DMS114 treated with DMSO at 0.1 percent for 48 hours (cell line): Measurements from ENCODE around the gene DNLZ.

Source experiments
- DNase-seq: peaks from one replicate; lab custom pipeline; 2025; ENCODE audit not compliant: unreplicated experiment; lab: John Stamatoyannopoulos, UW

The DNLZ gene

DNA sequence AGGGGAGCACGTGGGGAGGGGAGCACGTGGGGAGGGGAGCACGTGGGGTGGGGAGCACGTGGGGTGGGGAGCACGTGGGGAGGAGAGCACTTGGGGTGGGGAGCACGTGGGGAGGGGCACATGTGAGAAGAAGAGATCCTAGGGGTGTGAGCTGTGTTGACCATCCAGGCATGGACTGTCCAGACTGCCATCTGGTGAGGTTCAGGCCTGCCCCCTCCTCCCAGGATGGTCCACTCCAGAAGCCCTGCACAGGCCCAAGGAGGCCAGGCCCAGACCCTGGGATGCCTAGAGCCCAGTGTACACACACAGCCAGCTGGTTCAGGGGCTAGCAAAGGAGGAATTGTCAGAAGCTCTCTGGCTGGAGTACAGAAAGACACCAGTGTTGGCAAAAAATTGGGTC is 34.1 kb upstream of the DNLZ start:
- no peak for DNase-seq

DNA sequence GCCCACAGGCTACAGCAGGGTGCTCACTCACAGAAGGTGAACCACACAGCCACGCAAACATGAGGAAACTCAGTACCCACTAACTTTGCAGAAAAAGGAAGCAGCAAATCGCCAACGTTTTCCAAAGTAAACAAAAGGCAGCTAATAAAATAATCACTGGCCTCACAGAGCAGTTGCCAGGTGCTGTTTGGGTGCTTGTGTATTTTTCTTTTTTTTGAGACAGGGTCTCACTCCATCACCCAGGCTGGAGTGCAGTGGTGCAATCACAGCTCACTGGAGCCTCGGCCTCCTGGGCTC is 32.6 kb upstream of the DNLZ start:
- no peak for DNase-seq

DNA sequence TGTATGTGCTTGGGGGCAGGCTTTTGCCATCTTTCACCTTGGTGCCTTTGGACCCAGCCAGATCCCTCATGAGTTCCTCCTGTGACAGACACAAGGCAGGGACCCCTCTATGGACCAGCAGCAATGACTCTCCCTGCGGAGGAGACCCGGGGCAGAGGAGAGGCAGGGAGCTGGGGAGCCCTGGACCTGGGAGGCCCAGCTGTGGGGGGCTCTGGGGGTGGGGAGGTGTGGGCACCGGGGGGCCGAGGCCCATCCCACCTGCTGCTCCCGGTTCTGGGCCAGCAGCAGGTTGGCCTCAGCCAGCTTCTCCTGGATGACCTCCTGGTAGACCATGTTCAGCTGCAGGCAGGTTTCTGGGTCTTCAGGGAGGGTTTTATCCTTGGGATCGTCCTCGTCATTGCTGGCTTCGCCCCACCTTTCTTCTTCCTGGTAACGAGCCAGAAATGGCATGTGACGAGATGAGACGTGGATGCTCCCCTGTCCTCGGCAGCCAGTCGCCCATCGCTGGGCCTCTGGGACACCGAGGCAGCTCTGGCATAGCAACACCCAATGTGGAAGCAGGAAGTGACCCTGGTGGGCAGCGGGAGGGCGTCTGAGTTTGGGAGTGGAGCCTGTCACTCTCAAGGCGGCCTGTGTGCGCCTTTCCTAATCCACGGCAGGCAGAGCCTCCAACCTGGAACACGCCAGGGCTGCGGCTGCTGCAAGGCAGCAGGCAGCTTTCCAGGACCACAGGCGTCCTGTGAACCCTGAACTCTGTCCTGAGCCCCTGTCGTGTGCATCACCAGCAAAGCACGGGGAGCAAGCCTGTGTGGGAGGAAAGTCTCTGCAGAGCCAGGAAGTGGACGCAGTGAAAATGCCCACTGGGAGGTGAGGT is 32.0 kb upstream of the DNLZ start:
- DNase-seq = no peak

DNA sequence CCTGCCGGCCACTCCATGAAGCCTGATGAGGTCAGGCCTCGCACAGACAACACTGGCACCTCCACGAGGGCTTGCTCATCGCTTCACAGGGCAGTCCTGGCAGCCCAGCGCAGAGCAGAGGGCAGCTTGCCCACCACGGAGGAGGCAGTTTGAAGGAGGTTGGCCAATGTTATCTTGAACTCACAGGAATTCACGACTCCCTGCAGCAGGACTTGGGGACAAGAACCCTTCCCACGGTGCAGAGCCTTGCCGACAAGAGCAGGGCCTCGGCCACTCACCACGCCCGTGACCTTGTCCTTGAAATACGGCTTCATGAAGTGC is 31.4 kb upstream of the DNLZ start:
- no peak for DNase-seq

DNA sequence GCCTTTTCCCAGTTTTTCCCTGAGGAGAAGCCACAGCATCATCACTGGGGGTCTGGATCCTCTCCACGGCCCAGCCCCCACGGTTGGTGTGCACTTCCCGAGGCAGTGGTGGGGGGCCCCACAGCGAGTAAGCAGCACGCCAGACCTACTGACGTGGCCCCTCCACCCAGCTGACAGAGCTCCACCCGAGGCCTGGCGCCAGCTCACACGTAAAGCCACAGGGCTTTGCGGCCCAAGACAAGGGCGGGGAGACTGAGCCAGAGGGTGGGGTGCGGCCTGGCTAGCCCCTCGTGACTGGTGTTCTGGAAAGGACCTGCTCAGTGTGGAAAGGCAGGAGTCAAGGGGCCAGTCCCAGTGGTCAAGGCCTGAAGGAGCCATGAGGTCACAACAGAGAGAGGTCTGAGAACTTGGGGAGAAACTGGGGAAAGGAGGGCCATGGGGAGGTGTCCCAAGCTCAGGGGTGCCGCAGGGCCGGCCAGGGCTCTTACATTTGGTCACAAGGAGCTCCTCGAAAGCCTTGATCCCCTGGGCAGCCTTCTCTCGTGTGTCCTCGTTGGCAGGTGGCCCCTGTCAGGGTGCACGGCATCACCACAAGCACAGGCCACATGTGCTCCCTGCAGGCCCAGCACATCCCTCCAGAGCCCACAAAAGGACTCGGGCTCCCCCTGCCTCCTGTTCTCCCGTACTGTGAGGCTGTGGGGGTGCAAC is 30.9 kb upstream of the DNLZ start:
- no peak for DNase-seq

DNA sequence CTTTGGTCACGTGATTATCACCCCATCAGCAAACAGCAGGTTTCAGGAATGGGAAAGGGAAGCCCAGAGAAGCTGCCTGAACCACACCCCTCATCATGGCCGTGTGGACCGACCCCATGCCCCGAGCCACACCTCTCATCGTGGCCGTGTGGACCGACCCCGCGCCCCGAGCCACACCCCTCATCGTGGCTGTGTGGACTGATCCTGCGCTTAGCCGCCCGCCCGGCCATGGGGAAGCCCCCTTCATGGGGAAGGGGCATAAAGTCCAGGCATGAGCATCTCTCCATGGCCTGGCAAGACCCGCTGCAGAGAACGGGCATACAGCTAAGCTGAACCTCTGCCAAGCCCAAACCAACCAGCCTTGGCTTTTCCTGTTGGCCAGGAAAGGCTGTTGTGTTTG is 30.0 kb upstream of the DNLZ start:
- DNase-seq = no peak

DNA sequence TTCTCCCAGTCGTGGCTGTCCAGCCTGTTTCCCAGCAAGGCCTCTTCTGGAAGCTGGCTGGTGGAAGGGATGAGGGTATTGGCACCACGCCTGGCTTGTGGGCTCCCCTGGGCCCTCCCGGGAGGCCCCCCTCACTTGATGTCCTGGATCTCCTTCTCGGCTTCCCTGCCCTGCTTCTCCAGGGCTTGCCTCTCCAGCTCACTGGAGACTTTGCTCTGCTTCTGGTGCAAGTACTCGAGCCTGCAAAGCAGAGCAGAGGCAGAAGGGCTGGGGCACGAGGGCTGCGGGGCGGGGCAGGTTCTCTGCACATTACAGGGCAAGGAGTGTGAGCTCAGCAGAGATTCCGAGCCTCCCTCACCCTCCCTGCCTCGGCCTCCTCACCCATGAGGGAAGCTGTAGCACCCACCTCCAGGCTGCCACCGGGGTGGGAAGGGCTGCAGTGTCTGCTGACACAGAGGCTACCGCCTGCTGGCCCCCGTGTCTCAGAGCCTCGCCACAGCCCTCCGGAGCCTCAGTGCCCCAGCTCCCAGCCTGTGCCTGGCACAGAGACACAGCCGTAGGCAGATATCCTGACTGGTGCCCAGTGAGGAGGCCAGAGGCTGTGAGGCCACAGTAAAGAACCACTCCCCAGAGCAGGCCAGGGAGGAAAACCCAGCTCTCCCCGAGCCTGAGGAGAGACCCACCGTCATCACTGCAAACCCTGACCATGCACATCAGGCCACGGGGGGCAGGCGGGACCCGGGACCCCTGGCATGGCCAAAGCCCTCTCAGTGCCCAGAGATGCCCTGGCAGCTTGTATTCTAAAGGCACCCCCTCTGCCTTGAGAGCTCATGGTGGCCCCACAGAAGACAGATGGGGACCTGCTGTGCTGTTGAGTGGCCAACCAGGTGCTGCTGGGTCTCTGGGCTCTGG is 29.2 kb upstream of the DNLZ start:
- DNase-seq = no peak

DNA sequence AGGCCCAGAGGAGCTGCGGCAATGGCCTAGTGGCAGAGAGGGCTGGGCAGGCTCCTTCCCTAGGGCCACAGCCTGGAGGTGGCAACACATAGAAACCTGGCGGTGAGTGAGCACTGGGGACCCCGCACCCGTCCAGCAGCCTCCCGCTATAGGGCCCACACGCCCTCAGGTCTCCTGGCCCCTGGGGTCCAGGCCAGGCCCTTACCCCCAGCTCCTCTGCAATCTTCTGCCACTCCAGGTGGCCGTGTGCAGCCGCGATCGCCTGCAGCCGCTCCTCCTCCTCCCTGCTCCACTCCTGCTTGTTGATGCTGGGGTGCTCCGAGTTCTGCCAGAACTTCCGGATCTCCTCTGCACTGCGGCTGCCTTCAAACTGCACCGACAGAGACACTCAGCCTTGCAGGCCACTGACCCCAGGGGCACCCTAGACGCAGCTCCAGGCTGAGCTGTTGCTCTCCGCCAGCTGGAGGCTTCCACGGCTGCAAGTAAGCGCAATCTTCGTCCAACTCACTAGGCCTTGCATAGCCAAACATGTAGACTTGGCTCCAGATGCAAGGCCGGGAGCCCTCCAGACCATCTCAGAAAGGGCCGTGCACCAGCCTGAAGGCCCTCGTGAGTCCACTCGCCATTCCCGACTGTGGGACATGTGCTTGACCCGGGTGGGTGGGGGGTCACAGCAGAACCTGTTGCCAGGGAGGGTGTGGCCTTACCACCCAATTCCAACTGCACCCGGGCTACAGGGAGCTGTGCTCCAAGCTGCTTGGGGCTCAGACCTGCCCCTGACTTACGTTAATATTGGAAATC is 28.4 kb upstream of the DNLZ start:
- no peak for DNase-seq

DNA sequence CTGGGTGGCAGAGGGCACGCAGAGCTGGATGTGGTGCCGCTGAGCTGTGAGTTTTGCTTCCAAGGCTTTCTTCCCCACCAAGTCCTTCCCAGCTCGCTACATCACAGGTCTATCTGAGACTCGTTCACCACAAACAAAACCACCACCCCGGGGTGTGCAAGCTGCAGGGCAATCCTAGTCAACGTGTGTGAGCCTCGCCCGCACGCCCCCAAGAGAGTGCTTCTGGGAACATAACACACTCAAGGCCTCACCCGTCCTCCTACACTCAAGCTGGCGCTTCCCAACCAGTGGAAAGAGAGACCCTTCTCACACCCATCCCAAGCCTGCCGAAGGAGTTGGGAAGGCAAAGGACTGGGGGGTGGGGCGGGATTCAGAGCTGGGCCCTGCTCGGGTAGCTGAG is 25.9 kb upstream of the DNLZ start:
- no peak for DNase-seq

DNA sequence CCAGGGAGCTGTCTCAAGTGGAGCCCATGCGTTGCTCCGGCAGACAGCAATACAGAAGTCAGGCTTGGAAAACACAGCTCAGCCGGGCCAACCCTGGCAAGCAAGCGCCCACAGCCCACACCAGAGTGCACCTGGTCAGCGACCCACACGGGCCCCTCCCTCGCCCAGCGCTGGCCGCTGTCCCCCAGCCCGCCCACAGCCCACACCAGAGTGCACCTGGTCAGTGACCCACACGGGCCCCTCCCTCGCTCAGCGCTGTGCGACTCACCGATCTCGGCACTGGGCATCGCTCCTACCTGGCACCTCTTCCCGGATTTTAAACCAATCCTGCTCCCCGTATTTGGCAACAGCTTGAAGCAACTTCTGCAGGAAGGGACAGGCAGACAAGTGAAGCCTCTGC is 23.7 kb upstream of the DNLZ start:
- DNase-seq = no peak

DNA sequence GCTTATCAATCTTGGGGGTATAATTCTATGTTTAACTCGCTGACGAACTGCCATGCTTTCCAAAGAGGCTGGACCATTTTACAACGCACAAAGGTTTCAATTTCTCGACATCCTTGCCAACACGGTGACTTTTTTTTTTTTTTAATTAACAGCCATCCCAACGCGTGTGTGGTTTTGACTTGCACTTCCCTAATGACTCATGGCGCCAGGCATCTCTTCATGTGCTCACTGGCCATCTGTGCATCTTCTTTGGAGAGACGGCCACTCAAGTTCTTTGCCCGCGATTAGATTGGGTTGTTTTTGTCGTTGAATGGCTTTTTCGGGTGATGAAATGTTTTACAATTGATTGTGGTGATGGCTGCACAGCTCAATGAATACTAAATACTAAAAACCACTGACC is 22.5 kb upstream of the DNLZ start:
- no peak for DNase-seq

DNA sequence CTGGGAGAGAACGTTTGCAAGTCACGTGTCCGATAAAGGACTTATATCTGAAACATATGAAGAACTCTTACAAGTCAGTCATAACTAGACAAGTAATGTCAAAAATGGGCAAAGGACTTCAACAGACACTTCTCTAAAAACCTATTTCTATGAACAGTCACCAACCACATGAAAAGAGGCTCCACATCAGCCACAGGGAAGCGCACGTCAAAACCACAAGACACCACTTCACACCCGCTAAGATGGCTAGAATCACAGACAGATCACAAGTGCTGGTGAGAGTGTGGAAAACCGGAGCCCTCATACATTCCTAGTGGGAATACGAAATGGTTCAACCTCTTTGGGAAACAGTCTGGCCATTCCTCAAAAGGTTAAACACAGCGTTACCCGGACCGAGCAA is 21.5 kb upstream of the DNLZ start:
- no peak for DNase-seq

DNA sequence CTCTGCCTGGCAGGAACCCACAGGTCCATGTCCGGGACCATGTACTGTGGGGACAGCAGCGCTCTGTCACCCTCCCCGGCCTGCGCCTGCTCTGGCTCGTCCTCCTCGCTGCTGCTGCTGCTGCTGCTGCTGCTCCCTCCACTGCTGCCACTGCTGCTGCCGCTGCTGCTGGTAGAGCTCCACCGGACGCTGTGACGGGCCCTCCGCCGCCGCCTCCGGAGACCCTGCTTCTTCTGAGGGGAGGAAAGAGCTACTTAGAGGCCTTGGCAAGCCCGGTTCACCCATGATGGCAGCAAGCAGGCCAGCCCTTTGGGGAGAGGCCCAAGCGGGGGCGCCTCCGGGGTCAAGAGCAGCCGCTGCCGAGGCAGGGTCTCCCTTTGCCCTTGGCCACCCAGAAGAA is 19.9 kb upstream of the DNLZ start:
- no peak for DNase-seq

DNA sequence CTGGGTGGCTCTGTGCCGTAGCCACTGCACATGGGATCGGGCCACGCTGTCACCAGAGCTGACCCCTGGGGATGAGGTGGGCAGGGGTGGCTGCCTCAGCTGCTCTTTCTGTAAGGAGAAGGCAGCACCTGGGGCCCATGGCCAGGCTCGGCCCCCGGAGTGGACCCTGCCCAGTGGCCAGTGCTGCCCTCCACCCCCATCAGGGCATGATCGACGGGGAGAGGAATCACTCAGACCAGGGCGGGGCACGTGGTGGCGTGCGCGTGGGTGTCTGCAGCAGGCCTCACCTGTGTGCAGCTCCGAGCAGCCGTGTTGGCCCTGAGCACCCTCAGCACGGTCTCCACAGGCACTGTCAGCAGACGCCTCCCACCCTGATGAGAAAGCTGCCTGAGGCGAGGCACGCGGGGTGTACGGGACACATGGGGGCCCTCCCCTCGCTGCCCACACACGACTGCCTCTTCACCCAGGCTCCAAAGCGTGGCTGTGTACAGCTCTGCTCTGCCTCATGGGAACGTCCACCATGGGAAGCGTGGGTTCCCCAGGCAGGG is 18.5 kb upstream of the DNLZ start:
- no peak for DNase-seq

DNA sequence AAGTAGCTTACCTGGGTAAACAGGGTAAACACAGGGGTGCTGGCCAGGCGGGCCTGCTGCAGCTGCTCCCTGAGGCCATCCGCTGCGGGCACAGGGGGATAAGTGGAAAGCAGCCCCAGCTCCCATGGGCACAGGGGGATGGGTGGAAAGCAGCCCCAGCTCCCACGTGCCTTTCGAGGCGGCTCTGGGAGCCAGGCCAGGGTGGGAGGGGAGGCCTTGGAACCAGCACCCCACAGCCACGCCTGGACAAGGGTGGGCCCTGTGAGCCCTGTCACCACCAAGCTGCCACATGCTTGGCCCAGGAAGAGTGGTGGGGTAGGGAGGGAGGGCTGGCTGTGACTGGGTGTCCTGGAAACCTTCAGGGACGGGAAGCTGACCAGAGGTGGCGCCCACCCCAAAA is 17.8 kb upstream of the DNLZ start:
- no peak for DNase-seq

DNA sequence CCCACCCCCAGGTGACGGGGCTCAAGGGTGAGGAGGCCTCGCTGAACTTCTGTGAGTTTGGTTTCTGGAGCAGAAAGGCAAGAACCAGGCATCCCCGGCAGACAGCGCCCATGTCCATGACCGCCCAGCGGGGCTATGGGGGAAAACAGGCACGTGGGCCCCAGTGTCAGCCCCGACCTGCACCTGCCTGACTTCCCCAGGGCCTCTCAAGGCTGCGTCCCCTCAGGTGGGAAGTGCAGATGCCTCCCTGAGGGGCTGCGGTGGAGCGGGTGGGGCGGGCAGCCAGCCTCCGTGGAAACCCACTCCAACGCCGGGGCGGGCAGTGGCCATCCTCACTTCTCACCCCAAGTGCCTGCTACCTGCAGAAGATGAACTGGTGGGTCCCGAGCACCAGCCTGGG is 16.8 kb upstream of the DNLZ start:
- DNase-seq = no peak

DNA sequence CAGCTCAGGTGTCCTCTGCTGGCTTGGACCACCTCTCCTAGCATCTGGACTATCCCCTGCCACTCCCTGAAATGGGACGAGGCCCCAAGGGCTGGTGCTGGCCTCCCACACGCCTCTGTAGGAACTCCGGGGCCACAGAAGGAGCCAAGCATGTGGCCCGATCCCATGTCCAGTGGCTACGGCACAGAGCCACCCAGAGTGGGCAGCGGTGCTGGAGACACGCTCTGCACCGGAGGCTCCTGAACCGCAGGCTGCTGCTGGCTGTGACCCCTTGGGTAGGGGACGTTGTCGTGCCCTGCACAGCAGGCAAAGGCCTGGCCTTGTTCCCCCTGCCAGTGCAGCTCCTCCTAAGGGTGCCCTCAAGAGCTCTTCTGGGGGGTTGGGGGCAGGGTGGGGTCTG is 16.3 kb upstream of the DNLZ start:
- DNase-seq = no peak

DNA sequence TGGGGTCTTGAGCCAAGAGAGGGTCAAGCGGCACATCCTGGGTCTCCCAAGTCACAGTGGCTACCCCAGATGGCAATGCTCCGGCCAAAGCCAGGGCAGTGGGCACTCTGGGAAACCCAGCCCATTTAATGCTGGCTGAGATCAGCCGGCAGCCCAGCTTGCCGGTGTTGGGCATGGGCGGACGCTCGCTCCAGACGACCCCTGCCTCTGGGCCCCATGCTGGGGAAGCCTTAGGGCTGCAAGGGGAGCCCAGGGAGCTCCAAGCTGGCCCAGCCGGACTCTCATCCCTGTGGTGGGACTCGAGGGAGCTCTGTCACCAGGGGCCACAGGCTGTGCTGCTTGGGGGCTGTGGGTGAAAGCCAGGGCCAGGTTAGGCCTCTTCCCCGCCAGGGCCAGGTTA is 15.9 kb upstream of the DNLZ start:
- DNase-seq = no peak

DNA sequence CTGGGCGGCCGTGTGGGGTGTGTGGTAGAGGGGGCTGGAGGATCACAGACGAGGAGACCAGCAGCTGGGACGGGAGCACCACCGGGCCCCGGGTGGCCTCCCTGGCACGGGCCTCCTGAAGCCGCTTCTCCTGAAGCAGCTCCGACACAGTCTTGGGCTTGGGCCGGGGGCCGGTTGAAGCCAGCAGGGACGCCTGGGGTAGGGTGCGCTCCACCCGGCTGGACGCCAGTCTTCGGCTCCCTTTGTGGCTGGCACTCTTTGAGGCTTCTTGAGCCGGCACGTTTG is 15.4 kb upstream of the DNLZ start:
- DNase-seq = no peak

DNA sequence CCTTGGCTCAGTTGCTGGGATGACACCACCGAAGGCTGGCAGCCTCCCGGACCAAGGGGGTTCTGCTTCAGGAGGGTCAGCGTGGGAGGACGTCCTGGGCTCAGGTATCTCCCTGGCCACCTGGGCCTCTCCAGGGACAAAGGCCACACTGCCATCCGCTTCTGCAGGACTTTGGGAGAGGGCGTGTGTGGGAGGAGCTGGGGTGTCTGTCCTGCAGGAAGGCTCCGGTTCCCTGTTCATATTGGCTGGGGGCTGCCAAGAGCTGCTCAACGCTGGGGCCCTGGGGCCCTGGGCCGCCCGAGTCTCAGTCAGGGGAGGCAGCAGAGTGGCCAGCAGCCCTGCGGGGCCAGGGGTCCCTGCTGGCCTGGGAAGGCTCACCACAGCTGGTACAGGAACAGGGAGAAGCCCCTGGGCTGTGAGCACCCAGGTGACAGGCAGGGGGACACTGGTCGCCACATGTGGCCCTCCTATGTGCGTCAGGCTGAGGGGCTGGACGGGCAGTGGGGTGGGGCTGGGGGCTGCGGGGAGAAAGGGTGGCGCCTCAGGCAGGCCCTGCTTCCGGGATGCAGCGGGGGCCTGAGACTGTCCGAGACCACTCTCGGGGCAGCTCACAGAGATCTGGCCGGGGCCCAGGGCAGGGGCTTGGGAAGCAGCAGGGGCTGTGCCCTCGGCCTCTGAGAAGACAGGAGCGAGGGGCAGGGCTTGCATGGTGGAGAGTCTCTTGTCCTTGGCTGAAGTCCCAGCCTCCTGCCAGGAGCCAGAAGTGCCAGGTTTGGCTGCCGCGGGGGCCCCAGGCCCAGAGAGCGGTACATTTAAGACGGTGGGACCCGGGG is 14.8 kb upstream of the DNLZ start:
- DNase-seq = no peak
